NCI-H446 treated with DMSO at 0.1 percent for 48 hours (cell line): ENCODE measurements around the gene STEAP1B.

Experiments
- DNase-seq: peaks from one replicate; lab custom pipeline; 2025; lab: John Stamatoyannopoulos, UW

The STEAP1B gene

DNA sequence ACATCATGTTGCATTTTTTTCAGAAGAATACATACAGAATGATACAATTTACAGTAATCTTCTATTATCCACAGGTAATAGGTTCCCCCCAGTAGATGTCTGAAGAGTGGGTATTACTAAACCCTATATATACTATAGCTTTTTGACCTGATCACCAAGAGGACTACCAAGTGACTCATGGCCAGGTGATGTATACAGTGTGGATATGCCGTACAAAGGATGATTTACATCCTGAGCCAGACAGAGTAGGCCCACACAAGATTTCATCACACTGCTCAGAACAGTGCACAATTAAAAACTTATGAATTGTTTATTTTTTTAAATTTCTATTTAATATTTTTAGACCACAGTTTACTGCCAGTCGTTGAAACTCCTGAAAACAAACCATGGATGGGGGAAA, 70.6 kb downstream of the STEAP1B start:
- DNase-seq, result no peak

DNA sequence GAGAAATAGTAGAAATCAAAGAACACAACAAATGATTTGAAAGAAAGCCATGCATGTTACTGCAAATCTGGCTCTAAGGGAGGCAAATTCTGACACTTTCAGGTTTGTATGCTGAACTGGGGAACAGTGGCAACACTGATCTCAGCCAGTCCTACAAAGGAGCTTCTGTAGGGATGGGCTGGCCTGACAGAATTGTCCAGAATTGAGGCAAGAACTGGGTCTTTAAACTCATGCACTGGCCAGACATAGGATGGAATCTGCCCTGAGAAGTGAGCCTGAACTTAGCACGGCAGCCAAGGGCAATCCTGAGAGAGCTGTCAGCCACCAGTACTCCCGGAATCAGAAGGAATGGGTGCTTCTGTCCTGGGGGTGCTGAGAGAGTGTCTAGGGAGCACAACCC, 72.1 kb downstream of the STEAP1B start:
- DNase-seq, result no peak

DNA sequence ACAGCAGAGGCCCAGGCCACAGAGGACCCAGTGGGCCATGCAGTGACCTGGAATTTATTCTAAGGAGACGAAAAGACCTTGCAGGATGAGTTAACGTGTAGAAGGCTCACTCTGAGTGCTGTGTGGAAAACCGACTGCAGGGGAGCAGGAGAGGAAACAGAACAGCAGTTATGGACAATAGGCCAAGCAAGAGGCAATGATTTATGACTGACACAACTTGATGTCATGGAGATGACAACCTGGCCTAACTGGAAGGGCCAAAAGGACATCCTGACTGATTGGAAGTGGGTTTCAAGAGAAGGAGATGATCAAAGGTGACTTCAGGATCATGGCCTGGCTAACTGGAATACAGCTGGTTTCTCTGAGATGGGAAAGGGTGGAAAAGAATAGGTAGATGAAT, 72.9 kb downstream of the STEAP1B start:
- DNase-seq, result no peak

DNA sequence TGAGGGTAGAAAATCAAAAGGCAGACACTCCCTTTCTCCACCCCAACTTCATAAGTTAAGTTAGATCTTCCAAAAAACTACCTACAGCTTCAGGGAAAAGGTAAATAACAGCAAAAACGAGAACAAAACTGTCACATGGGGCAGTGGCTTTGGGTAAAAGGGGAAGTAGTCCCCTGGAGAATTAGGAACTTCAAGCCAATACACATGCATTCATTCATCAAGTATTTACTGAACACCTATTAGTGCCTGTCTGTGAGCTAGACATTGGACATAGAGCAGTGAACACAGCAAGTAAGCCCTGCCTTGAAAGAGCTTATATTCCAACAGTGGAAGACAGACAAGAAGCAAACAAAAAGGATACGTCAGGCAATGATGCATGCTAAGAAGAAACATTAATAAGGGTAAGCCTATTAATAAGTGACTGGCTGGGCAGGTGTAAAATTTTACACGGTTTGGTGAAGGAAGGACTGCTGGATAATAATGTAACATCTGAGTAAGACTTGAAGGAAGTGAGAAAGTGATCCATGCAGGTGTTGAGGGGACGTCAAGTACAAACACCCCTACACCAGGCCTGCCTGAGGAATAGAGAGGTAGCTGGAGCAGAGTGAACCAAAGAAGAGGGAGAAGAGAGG, 73.4 kb downstream of the STEAP1B start:
- no peak for DNase-seq

DNA sequence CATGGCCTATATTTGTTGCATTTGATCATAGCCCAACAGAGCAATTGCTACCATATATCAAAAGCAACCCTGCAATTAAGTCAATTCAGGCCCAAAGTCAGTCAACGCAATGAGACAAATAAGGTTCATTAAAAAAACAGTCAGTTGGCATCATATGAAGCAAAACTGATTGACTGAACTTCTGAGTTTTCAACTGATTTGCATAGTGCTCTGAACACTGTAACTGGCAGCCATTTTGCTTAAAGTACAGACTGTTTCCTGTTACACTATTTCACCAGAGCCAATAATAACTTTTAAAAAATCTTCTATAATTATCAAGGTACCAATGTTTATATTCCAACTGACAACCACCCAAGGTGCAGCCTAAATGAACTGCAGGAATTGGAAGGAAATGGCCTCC, 74.6 kb downstream of the STEAP1B start:
- DNase-seq, result no peak

DNA sequence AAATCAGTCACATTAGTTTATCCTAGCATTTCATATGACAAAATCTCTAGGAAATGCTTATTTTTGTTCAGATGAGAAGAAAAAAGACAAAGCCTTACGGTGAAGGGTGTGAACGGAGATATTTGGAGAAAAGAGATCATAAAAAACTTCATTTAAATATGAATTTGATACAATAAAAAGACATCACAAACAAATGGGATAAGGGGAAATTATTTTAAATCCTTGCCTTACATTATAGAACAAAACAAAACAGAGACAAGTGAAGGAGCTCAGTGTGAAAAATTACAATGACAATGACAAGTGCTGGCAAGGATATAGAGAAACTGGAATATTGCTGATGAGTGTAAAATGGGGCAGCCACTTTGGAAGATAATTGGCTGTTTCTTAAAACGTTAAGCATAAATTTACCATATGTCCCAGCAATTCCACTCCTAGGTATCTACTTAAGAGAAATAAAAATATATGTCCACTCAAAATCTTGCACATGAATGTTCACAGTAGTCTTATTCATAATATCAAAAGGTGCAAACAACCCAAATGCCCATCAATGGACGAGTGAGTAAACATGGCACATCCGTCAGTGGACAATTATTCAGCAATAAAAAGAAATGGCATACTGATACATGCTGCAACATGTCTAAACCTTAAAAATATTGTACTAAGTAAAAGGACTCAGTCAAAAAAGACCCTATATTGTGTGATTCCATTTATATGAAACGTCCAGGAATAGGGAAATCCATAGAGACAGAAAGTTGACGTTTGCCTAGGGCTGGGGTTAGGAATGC, 77.0 kb downstream of the STEAP1B start:
- DNase-seq, result no peak

DNA sequence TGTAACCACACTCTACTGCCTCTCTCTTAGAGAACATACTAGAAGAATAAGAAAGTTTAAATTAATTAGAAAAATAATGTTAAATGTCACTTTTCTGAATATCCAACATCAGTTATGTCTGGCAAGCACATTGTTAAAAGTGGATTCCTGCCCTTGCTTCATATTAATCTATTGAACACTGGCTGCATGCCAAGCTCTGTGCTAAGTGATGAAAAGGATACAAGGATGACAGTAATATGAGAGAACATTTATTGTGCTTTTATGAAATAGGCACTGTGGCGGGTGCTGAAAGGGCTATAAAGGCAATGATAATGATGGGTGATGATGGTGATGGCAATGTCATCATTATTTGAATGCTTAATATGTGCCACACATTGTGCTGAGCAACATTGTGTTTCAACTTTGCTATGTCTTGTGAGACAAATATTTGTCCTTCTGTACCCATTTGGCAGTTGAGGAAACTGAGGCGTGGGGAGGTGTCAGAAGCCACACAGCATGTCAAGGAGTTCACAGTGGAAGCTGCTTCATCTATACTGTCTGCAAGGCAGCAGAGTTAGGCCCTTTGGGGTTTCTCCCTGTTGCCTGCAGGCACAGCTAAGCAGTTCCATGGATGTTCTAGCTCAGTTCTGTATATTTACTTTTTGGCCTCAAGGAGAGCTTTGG, 78.9 kb downstream of the STEAP1B start:
- DNase-seq, result peak; percentile 15

DNA sequence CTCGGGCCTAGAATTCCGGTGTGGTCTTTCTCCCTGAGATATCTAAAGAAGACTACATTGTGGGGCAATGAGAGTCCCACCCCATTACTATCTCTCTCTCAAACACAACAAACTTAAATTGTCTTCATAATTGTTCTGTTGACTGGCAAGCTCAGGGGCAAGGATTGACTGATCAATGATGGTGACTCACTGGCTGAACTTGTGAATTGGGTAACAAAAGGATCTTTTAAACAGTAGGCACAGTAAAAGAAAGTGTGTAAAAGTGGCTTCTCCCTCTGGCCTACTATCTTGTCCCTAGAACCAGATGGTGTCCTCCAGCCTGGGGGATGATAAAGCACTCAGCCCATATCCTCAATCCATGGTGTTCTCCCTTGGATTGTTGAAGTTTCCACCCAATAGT, 80.0 kb downstream of the STEAP1B start:
- no peak for DNase-seq

DNA sequence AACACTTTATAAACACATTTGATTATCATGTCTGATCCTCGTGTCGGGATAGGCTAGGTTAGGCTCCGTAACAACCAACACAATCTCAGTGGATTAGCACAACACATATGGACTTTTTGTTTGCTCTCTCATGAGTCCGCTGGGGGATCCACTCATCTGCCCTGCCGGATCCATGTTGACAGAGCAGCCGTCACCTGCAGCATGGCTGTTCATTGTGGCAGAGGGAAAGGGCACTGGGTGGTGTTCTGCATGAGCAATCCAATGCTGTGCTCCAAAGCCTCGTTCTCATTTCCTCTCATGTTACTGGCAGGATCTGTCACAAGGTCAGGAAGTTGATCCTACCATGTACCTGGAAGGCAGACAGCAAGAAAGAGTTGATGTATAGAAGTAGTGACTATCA, 80.5 kb downstream of the STEAP1B start:
- no peak for DNase-seq

DNA sequence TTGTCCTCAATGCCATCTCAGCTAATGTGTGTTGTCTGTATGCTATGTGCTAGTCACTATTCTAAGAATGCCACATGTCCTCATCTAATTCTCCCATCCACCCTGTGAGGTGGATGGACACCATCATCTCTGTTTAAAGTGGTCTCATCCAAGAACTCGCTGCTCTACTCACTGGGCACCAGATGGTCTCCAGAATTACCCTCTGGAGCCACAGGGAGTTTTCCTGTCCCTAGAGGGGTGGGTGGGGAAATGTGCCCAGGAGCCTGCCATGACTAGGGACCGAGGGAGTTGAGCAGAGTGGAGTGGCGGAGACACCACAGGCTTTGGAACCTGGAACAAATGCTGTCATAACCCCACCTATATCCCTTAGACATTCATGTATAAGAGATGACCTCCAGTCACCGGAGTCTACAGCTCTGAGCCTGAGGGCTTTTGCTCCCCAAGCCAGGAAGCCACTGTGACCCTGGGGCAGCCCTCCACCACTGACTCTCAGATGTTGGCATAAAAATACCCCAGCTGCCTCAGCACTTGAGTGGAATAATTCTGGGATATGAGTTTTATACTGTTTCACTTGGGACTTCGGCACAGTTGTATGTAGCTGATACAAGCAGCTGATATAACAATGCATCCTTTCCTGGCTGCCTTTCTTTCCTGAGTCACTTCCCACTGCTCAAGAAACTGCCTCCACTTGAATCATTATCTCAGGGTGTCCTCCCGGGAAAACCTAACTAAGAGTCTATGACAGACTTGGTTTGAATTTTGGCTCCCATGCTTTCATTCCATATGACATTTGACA, 81.5 kb downstream of the STEAP1B start:
- no peak for DNase-seq

DNA sequence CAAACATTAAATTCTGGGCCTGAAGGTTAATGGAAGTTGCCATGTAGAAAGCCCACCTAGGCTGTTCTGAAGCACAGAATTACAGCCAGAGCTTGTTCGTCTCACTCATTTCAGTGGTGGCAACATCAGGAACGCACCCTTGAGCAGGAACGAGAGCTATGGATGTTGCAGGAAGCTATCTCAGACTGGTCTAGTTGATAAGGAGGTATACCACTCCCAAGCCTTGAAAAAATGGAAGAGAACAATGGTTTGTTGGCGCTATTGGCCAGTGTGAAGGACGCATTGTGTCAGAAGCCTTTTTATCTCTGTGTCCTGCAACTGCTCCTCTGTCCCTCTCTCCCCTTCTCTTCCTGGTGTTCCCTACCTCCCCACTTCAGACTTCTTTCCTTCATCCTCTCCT, 82.1 kb downstream of the STEAP1B start:
- DNase-seq, result no peak

DNA sequence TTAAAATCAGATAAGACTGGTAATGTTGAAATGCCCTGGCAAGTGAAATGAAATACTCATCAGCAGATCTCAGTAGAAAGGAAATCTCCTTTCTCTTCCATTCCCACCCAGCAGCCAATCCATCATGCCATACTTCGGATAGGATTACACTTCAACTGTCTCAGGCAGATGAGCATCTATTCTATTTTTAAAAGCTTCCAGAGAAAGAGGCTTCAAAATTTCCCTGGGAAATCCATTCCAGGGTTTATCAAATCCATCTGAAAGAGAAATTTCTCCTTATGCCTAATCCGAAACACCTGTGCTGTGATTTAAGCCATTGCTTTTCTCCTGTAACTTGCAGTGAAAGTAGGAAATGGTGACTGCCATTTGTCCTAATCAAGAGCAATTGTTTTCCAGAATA, 82.6 kb downstream of the STEAP1B start:
- no peak for DNase-seq

DNA sequence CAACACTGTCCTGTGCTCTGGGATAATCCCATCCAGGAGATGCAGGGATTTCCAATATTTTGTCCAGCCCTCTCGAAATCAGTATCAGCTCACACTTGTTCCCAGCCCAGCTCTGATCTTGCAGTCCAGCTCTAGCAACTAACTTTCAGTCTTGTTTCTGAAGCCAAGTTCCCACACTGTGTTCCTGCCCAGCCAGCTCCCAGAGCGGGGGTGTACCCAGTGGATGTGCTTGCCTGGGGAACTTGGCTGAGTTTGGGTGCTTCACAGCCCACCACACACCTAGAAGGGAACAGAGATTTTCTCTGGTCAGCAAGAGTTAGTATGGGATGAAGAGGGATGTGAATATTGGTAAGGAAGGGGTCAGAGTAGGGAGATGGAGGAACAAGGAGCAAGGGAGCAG, 85.6 kb downstream of the STEAP1B start:
- DNase-seq, result no peak

DNA sequence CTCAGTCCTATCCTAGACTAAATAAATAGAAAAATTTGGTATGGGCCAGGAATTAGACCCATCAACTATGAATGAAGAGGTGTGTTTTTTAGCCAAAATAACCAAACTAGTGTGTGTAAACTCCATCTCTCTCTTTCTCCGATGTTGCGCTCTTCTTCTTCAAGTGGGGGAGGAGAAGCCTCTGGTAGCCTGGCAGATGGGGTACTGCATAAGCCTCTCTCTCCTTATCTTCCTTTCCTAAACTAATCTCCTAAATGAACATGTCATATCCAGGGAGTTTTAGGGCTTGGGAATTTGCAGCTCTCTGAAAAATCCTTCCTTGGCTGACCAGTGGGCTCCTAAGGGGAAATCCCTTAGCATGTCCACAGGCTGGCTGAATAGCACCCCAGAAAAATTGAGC, 86.8 kb downstream of the STEAP1B start:
- no peak for DNase-seq

DNA sequence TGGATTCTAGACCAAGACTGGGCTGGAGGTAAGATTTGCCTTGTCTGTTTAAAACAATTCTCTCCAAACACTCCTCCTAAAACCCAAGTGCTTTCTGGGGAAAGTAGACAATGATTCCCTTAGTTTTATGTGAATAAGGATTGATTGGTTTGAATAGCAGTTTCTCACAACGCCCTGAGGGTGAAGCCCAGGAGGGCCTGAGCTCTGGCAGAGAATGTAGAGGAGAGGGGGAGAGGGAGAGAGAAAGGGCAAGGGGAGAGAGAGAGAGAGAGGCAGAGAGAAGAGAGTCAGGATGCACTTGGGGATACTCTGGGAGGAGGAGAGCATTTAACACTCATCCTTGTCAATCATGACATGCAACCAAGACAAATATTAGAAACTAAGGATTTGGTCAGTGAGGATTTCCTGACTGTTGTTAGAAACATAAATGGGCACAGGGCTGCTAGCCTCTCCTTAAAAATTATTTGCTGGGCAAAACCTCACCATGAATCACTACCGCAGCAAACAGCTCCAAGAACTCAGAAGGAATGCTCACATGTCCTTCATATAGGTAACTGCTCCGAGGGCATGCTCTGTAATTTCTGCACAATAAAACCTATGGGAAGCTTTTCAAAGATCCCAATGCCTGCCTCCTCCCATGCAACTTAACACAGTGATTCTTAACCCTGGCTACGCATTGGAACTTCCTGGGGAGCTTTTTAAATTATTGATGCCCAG, 87.9 kb downstream of the STEAP1B start:
- DNase-seq, result no peak

DNA sequence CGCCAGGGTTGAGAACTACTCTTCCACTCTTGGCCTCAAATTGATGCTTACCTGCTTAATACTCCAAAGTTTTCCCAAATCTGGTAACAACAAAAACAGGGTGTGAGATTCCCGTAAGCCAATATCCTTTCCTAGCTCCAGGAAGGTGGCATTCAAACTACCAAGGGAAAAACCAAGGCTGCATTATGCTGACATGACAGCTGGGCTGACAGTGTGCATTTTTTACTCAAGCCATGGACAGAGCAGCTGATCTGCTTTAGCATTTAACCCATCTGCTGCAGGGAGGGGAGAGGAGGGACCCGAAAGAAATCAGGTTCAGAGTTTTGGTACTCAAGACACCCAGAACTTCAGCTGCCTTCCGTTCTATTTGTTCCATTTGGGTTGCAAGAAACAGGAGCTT, 93.3 kb downstream of the STEAP1B start:
- no peak for DNase-seq

DNA sequence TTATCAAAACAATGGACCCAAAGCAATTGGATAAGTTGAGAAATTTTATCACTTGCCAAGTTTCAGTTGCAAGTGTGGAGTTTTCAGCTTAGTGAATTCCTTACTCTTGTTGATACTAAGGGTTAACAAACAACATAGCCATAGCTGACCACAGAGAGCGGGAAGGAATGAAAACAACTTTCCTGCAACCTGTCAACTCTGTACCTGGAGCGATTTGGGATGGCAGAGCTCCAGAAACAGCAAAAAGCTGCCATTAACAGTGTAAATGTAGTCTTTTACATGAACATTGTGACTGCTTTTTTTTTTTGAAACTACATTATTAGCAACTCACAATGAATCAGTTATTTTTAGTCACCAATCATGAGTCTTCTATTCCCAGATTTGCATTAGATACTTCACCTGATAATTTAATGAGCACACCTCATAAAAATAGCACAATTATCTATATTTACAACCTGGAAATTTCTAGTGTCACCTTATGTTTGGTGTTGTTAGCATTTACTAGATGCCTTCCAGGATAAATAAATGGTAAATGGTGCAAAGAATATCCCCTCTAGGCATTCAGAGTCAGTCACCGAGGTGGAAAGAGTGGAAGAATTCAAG, 95.5 kb downstream of the STEAP1B start:
- DNase-seq, result no peak

DNA sequence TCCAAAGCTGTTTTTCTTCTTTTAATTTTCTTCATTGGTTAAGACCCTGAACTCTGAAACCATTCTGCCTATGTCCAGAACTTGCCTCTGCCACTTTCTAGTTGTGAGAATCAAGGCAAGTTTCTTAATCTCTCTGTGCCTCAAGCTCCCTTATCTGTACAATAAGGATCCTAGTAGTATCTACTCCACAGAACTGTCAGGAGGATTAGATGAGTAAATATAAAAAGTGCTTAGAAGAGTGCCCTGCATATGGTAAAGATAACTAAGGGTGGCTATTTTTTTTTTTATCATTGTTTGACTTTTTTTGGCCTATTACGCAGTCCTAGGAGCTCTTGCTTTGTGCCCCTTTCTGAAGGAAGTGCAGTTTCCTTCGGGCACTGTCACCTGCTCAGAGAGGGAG, 96.6 kb downstream of the STEAP1B start:
- no peak for DNase-seq

DNA sequence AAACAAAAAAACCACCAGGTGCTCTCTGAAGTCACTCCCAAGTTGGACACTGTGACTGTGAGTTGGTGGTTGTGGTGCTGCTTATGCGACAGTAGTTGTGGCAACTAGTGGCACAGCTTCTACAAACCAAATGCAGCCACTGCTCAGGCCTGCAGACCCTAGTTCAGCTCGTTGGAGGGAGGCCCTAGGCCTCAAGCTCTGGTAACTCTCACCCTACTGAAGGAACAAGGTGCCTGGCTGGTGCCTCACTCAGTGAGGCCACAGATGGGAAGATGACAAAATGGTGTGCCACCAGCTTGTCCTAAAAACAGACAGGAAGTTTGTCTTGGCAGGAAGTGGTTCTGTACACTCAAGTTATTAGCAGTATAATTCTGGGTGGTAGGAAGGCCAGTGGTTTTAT, 97.7 kb downstream of the STEAP1B start:
- DNase-seq, result no peak

DNA sequence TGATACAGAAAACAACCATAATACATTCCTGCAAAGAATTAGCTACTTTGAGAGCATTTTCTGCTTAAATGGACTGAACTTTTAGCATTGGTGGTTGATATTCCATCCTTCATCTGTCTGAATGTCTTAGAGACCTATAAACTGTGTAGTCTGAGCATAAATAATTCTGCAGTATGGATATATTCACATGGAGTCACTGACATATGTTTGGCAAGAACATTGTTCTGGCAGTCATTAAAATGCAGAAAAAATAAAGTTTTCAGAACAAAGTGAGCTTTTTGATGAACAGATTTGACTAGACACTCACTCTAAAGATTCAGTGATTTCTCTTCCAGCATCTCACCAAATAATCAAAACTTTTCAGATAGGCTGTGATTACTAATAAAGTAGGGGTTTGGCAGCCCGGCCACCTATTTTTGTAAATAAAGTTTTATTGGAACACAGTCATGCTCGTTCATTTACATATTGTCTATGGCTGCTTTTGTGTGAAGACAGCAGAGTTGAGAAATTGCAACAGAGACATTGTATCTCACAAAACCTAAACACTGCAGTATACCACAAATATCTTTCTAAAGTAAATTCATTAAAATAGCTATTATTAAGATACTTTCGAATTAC, 98.9 kb downstream of the STEAP1B start:
- DNase-seq, result peak; percentile 51
